Spleen (tissue), 11 donors: ENCODE measurements around the gene CIRBP. TPM values are rescaled to one million over a fixed set of nuclear protein-coding genes. Genes with fewer than 3 reads are reported as not detected.

Source experiments
- DNase-seq: peaks from one replicate; pipeline ENCODE4 v3.0.0-alpha.2; 2020
- H3K27ac ChIP-seq, 8 donors: fragments of 200-600 bp; sonication (generic) in 7 of 8; 1 replicate in 4 of 8; 2 replicates in 4 of 8; pipeline versions ENCODE4 v1.5.0 to v1.8.0; 2016 to 2021; ENCODE audit warnings: inconsistent platforms in 4 of 8, mild to moderate bottlenecking in 4 of 8, moderate library complexity in 1 of 8
- H3K27me3 ChIP-seq, 7 donors: fragments of 200-600 bp; sonication (generic) in 6 of 7; replicated peaks in 1 of 7; 1 replicate in 4 of 7; 2 replicates in 3 of 7; pipeline versions ENCODE4 v1.5.0 to v1.8.0; 2016 to 2021; ENCODE audit warnings: inconsistent platforms in 3 of 7, mild to moderate bottlenecking in 1 of 7
- H3K36me3 ChIP-seq, 6 donors: fragments of 200-600 bp; sonication (generic) in 5 of 6; 1 replicate in 4 of 6; 2 replicates in 2 of 6; pipeline versions ENCODE4 v1.5.0 to v1.8.0; 2016 to 2021; ENCODE audit warnings: inconsistent platforms in 2 of 6
- H3K4me1 ChIP-seq, 6 donors: fragments of 200-600 bp; sonication (generic) in 5 of 6; 1 replicate in 3 of 6; 2 replicates in 3 of 6; pipeline versions ENCODE4 v1.5.0 to v1.8.0; 2016 to 2021; ENCODE audit warnings: inconsistent platforms in 3 of 6
- H3K4me3 ChIP-seq, 8 donors: fragments of 200-600 bp; sonication (generic) in 7 of 8; 1 replicate in 4 of 8; 2 replicates in 4 of 8; pipeline versions ENCODE4 v1.5.0 to v1.8.0; 2016 to 2021; ENCODE audit warnings: inconsistent platforms in 4 of 8, mild to moderate bottlenecking in 4 of 8, moderate library complexity in 2 of 8
- H3K9me3 ChIP-seq, 8 donors: fragments of 200-600 bp; sonication (generic) in 7 of 8; 1 replicate in 4 of 8; 2 replicates in 4 of 8; pipeline versions ENCODE4 v1.5.0 to v1.8.0; 2016 to 2021; ENCODE audit warnings: inconsistent platforms in 4 of 8
- POLR2A ChIP-seq, 3 donors: fragments of 450-650 bp; IDR thresholded peaks; one replicate each; pipeline ENCODE4 v1.5.1; 2017; ENCODE audit warnings: antibody characterized with exemption in 3 of 3, mild to moderate bottlenecking in 1 of 3
- POLR2AphosphoS5 ChIP-seq, 3 donors: sonication (generic); formaldehyde crosslinking; IDR thresholded peaks; one replicate each; pipeline ENCODE4 v1.5.1; 2017; ENCODE audit warnings: antibody characterized with exemption in 3 of 3
- WGBS, 5 donors: extraction: QIAGEN DNeasy Blood & Tissue Kit in 3 of 5; methylation state at CpG; one replicate each; pipeline versions ENCODE4 v1.1.5 to v1.1.7; 2013 to 2018; 5-methylcytosine and 5-hydroxymethylcytosine counted together
- intact Hi-C: fragments of 100-400 bp; cut with DNase I; formaldehyde crosslinking; loops from one replicate; pipeline ENCODE4 v1.15.0; 2023; ENCODE audit warnings: low total_unique reads
- polyA plus RNA-seq, 3 donors: library from polyadenylated mRNA; stranded (reverse); fragments of 200-250 nt; gene quantifications; one replicate each; pipeline ENCODE4 v1.2.1, GENCODE V29; 2013
- total RNA-seq, 7 donors: library from RNA; depleted of rRNA in 3 of 7; stranded (reverse); fragments of >200 nt in 3 of 7; fragmentation: NEBNext Ultra II Directional in 4 of 7; extraction: Animal tissue kit (Norgen Biotek cat#: 25700) in 4 of 7; gene quantifications; one replicate each; pipeline versions ENCODE4 v1.1.0 to v1.2.1, GENCODE V29; 2016 to 2021
- TF ChIP-seq, protein P1 (sequence below), 11 experiments: fragments of 200-600 bp in 7 of 11; fragments of 450-650 bp in 4 of 11; sonication (generic) in 4 of 11; IDR thresholded peaks in 8 of 11; conservative IDR thresholded peaks in 3 of 11; 1 replicate in 7 of 11; 2 replicates in 4 of 11; pipeline versions ENCODE4 v1.4.0 to v1.8.0; 2016 to 2021; ENCODE audit warnings: antibody characterized with exemption in 11 of 11, inconsistent platforms in 4 of 11, mild to moderate bottlenecking in 1 of 11
- donor health status: healthy with polysubstance abuse.
- donor health status: DM: no; HTN: no; CAD: no; lungs with moderate emphysema.
- donor health status: DM: no; HTN: no; CAD: no.
- donor health status: Bipolar disorder and iron deficiency.
- donor health status: healthy.
- donor health status: DM: no; HTN: no; CAD: no.
- donor health status: DM: yes; HTN: yes; CAD: no.

Gene CIRBP
- total and polyA plus RNA-seq, 10 donors = 333 to 894 (median 516) TPM

DNA sequence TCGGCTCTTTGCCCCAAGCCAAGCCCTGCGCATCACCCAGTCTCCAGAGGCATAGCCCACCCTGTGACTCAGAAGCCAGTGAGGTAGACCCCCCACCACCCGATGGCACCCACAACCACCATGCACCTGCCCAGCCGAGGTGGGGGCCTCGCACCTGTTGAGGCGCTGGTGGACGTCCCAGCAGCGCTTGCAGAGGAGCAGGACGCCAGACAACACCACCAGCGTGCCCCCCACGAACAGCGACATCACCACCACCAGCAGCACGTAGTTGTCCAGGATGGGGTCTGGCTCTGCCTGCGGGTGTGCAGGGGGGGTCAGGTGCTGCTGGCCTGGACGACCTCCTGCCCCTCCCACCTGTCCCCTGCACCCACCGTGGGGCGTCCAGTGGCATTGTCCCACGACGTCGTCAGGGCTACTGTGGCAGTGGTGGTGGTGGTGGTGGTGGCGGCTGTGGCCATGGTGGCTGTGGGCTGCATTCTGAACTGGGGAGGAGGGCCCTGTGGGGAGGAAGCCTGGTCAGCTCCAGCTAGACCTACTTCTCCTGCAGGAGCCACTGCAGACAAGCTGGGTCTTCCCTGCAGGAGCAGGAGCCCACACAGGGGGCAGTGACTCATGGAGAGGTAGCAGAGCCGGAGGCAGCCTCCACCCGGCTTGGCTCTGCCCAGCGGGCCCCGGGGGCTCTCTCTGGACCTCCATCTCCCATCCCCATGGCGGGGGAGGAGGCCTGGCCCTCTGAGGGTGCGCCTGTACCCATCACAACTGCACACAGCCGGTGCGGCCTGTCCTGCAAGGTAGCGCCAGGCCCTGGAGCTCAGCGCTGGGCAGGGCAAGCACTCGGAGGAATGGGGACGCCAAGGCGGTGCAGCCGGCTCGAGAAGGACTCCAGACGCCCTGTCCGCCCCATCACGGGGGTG is 33.2 kb upstream of the CIRBP start:
- intact Hi-C loops = no loop called here
- no peaks in the 10 kb centered on the region for H3K9me3 ChIP-seq
- TF ChIP-seq POLR2AphosphoS5 (IDR thresholded peaks at IDR 0.05) (no peak), POLR2A (IDR thresholded peaks at IDR 0.05) (no peak)
- TF ChIP-seq, protein P1, sequence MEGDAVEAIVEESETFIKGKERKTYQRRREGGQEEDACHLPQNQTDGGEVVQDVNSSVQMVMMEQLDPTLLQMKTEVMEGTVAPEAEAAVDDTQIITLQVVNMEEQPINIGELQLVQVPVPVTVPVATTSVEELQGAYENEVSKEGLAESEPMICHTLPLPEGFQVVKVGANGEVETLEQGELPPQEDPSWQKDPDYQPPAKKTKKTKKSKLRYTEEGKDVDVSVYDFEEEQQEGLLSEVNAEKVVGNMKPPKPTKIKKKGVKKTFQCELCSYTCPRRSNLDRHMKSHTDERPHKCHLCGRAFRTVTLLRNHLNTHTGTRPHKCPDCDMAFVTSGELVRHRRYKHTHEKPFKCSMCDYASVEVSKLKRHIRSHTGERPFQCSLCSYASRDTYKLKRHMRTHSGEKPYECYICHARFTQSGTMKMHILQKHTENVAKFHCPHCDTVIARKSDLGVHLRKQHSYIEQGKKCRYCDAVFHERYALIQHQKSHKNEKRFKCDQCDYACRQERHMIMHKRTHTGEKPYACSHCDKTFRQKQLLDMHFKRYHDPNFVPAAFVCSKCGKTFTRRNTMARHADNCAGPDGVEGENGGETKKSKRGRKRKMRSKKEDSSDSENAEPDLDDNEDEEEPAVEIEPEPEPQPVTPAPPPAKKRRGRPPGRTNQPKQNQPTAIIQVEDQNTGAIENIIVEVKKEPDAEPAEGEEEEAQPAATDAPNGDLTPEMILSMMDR (IDR thresholded peaks at IDR 0.05 in 8 of 11, conservative IDR thresholded peaks at IDR 0.05 in 3 of 11) = no peak
- no peak overlapping the region for H3K27ac ChIP-seq
- H3K27me3 ChIP-seq = peaks cover 0 to 51% (median 18%) of the 10 kb centered on the region in 7 donors
- H3K4me3 ChIP-seq = no peak overlapping the region
- 83 to 93% (median 85%) methylated on average over 11 to 39 of the region's 39 CpGs for WGBS, 5 donors
- peaks cover 31 to 71% (median 52%) of the 10 kb centered on the region in 6 donors for H3K4me1 ChIP-seq
- DNase-seq = no peak
- H3K36me3 ChIP-seq = no peaks in the 10 kb centered on the region

DNA sequence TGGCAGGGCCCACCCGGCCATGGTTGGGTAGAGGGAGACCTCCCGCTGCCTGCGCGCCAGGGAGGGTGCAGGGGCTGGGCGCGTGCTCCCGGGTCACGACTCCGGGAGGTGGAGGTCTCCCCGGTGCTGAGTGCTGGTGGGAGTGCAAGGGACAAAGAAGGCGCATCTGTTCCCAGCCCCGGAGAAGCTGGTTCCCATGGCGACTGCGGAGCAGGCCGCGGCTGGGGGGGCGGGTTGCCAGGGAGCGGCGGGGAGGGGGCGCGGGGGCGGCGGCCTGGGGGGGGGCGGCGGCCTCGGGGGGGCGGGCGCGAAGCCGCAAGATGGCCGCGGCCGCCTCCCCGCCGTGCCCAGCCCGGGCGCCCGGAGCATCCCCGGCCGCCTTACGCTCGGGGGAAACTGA is 32.6 kb upstream of the CIRBP start:
- Histone ChIP-seq H3K27me3 (peaks cover 0 to 51% (median 18%) of the 10 kb centered on the region in 7 donors), H3K4me3 (peak overlapping the region in 5 of 8 donors; percentile 42 to 71 (median 46)), H3K9me3 (no peaks in the 10 kb centered on the region), H3K4me1 (peaks cover 37 to 78% (median 58%) of the 10 kb centered on the region in 6 donors), H3K36me3 (no peaks in the 10 kb centered on the region), H3K27ac (no peak overlapping the region)
- TF ChIP-seq, protein P1 (IDR thresholded peaks at IDR 0.05 in 8 of 11, conservative IDR thresholded peaks at IDR 0.05 in 3 of 11) = no peak
- no peak for TF ChIP-seq POLR2AphosphoS5 (IDR thresholded peaks at IDR 0.05)
- TF ChIP-seq POLR2A (IDR thresholded peaks at IDR 0.05) = no peak
- intact Hi-C loops = no loop called here
- no peak for DNase-seq
- WGBS, 5 donors = 8 to 87% (median 39%) methylated on average over 4 to 38 of the region's 42 CpGs

DNA sequence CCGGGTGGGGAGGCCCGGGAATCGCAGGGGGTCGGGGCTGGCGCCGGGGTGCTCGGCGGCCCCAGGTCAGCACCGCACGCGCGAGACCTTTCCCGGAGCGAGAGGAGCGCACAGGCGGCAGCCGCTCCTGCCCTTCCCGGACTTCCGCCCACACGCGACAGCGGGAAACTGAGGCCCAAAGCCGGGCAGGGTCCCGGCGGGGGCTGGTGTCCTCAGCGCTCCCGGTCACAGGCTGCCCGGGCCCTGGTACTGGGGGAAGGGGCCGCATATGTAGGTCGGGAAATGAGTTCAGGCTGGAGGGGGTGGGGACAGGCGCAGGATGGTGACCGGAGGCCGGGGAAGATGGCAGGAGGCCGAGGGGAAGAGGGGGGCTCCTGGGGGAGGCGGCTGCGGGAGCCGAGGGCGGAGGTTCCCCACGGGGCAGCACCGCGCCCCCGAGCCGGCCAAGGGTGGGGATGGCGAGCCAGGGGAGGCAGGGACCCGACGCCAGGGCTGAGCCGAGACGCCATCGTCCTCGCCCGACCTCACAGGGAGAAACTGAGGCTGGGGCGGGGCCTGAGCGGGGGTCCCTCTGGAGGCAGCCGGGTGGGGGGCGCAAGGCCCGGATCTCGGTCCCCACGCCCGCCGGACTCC is 32.0 kb upstream of the CIRBP start:
- 0 to 2% (median 1%) methylated on average over 17 to 60 of the region's 60 CpGs for WGBS, 5 donors
- Histone ChIP-seq H3K9me3 (no peaks in the 10 kb centered on the region), H3K36me3 (no peaks in the 10 kb centered on the region), H3K4me3 (peak overlapping the region in 7 of 8 donors; percentile 27 to 71 (median 45)), H3K27me3 (peaks cover 0 to 51% (median 18%) of the 10 kb centered on the region in 7 donors), H3K27ac (peak overlapping the region in 1 of 8 donors; percentile 8), H3K4me1 (peaks cover 38 to 77% (median 60%) of the 10 kb centered on the region in 6 donors)
- TF ChIP-seq, protein P1 (IDR thresholded peaks at IDR 0.05 in 8 of 11, conservative IDR thresholded peaks at IDR 0.05 in 3 of 11) = no peak
- TF ChIP-seq POLR2AphosphoS5 (IDR thresholded peaks at IDR 0.05) = peak in 1 of 3 donors; percentile 13
- DNase-seq = no peak
- intact Hi-C loops = no loop called here
